Mucosa of descending colon (tissue), 3 donors: ENCODE data around the gene C10orf67. TPM values are rescaled to one million over a fixed set of nuclear protein-coding genes. Genes with fewer than 3 reads are reported as not detected.
"Not testable (repeated sequence)": the region's sequence is repeated elsewhere in the genome, so short reads cannot be mapped to it uniquely, and the experiment has no call there.

Experiments used
- ATAC-seq: fragments of 200-7000 bp; cut with Tn5 transposase; one replicate; pipeline ENCODE4 v1.9.1; 2020; ENCODE audit warnings: mild to moderate bottlenecking, moderate library complexity
- DNase-seq, 3 donors: peaks; one replicate each; pipeline ENCODE4 v3.0.0-alpha.2; 2020
- H3K36me3 ChIP-seq: fragments of 200-600 bp; one replicate; pipeline ENCODE4 v1.8.0; 2021; ENCODE audit warnings: low read depth, mild to moderate bottlenecking
- H3K4me1 ChIP-seq: fragments of 200-600 bp; one replicate; pipeline ENCODE4 v1.8.0; 2021; ENCODE audit warnings: low read depth, mild to moderate bottlenecking
- H3K4me3 ChIP-seq: fragments of 200-600 bp; one replicate; pipeline ENCODE4 v1.8.0; 2021; ENCODE audit warnings: mild to moderate bottlenecking
- H3K9me3 ChIP-seq: fragments of 200-600 bp; one replicate; pipeline ENCODE4 v1.8.0; 2021; ENCODE audit warnings: mild to moderate bottlenecking
- intact Hi-C, 2 donors: fragments of 100-400 bp; cut with DNase I in 1 of 2; cut with micrococcal nuclease in 1 of 2; formaldehyde crosslinking; loops; one replicate each; pipeline versions ENCODE4 v1.11.0 to v1.11.1; 2022; cut with DNase I, micrococcal nuclease
- total RNA-seq, 3 donors: library from RNA; stranded (reverse); fragmentation: NEBNext Ultra II Directional in 2 of 3; extraction: Animal tissue kit (Norgen Biotek cat#: 25700) in 2 of 3; gene quantifications; one replicate each; pipeline versions ENCODE4 v1.2.1 to v1.2.4, GENCODE V29; 2021 to 2023
- TF ChIP-seq, protein P1 (sequence below): fragments of 200-600 bp; IDR thresholded peaks from one replicate; pipeline ENCODE4 v1.8.0; 2022; ENCODE audit warnings: antibody characterized with exemption, mild to moderate bottlenecking
- donor health status: DM: no; HTN: no; CAD: no; lungs with moderate emphysema.
- donor health status: DM: no; HTN: no; CAD: no.
- donor health status: DM: no; HTN: yes; CAD: no.

Gene C10orf67
- total RNA-seq, 3 donors from 2014 or later = not detected

DNA sequence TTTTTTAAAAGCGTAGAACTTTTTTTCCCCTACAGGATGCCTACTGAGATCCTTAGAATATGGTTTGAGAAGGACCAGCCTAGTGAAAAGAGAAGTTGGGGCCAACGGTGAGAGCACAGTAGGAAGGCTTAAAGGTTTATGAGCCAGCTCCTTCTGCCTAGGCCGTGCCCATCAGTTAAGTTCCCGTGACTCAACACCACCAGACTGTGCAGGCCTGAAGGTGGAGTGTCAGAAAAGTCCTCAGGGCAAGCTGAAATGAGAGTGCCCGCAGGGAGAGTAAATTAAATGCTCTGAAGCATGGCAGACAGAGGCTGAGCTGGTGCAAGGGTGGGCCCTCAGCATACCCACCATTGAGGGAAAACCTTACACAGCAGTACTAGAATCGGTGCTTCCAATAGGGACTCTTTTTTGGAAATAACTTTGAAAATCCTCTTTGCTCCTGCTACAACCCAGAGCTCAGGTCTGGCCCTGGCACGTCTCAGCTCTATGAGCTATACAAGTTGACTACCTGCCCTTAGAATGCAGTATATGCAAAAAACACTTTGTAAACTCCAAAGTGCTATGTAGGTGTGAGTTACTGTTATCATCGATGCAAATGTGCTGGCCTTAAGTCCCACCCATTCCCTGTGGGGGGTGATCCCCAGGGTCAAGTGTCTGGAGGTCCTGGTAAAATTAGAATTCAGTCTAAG, 15.2 kb upstream of the C10orf67 start:
- no peak for DNase-seq
- intact Hi-C loops = no loop called here
- no peak for ATAC-seq

DNA sequence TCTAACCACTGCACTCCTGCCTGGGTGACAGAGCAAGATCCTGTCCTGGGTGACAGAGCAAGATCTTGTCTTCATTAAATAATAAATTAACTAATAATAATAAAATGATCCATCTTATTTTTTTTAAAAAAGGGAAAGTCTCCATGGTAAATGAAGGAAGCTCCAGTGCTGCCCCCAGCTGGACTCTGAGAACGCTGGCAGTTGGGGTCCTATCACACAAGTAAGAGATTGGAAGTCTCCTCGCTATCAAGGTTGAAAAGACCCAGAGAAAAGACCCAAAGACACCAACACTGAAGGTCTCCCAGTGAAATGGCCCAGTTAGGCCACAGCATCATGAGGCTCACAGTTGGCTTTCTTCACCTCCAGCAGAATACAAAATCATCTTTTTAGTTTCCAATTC, 13.8 kb upstream of the C10orf67 start:
- H3K4me1 ChIP-seq = no peaks in the 10 kb centered on the region
- no peaks in the 10 kb centered on the region for H3K36me3 ChIP-seq
- DNase-seq (no peak), ATAC-seq (no peak)
- intact Hi-C loops = no loop called here
- TF ChIP-seq, protein P1, sequence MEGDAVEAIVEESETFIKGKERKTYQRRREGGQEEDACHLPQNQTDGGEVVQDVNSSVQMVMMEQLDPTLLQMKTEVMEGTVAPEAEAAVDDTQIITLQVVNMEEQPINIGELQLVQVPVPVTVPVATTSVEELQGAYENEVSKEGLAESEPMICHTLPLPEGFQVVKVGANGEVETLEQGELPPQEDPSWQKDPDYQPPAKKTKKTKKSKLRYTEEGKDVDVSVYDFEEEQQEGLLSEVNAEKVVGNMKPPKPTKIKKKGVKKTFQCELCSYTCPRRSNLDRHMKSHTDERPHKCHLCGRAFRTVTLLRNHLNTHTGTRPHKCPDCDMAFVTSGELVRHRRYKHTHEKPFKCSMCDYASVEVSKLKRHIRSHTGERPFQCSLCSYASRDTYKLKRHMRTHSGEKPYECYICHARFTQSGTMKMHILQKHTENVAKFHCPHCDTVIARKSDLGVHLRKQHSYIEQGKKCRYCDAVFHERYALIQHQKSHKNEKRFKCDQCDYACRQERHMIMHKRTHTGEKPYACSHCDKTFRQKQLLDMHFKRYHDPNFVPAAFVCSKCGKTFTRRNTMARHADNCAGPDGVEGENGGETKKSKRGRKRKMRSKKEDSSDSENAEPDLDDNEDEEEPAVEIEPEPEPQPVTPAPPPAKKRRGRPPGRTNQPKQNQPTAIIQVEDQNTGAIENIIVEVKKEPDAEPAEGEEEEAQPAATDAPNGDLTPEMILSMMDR = no peak
- H3K4me3 ChIP-seq = no peak overlapping the region
- H3K9me3 ChIP-seq = no peaks in the 10 kb centered on the region

More for the DNA sequence above, 15.2 kb upstream of the C10orf67 start:
- Histone ChIP-seq H3K4me1 (no peaks in the 10 kb centered on the region), H3K9me3 (no peaks in the 10 kb centered on the region), H3K4me3 (no peak overlapping the region), H3K36me3 (no peaks in the 10 kb centered on the region)
- TF ChIP-seq, protein P1 = no peak

DNA sequence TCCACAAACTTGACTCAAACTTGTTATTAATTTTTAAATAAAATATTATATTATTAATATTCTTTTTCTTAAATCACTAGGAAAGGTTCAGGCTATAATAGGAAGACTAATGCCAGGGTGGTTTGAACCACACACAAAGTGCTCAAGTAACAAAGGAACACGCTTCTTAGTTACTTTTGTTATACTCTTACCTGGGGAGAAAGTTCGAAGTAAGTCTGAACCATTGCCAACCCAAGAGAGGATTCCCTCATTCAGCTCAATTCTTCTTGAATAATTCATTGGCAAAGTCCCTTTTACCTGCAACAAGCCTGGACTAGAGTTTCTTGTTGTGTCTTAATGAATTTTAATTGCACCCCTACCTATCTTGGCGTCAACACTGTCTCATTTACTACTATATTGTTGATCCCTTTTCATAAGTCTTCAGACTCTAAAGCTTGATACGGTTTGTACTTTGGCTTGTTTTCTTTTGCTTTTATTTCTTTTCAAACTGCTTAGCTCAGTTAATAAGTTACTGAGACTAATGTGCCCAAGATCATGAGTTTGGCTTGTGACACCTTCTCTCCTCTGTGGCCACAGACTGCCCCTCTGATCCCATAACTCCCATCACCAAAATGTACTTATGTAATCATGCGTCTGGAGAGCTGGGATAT, 10.2 kb upstream of the C10orf67 start:
- no peak overlapping the region for H3K4me3 ChIP-seq
- no peaks in the 10 kb centered on the region for H3K9me3 ChIP-seq
- peak in 1 of 3 donors; percentile 12 for DNase-seq
- intact Hi-C loops = no loop called here
- peak; percentile 79 for ATAC-seq
- TF ChIP-seq, protein P1 = no peak
- no peaks in the 10 kb centered on the region for H3K4me1 ChIP-seq
- no peaks in the 10 kb centered on the region for H3K36me3 ChIP-seq

DNA sequence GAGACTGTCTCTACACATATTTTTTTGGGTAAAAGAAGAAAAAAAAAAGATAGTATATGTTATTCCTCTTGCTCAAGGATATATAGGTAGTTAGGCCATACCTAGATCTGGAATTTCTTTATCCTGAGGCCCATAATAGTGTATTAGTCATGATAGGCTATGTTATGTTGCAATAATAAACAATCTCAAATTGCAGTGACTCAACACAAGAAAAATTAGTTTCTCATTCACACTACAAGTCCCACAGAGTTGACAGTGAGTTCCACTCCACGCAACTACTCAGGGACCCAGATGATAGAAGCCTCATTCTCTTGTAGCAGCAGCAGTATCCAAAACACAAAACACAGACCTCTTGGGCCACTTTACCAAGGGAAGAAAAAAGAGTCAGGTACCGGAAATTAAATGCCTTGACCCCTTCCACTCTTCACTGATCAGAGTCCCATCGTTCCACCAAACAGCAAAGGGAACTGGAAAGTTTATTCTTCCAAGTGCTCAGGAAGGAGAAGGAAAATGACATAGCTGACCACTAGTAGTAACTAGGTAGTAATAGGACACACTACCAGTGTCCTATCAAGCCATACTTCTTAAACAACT, 7.4 kb upstream of the C10orf67 start:
- no peaks in the 10 kb centered on the region for H3K4me1 ChIP-seq
- no peak overlapping the region for H3K4me3 ChIP-seq
- intact Hi-C loops = no loop called here
- H3K36me3 ChIP-seq = no peaks in the 10 kb centered on the region
- TF ChIP-seq, protein P1 = no peak
- no peaks in the 10 kb centered on the region for H3K9me3 ChIP-seq
- DNase-seq (no peak), ATAC-seq (peak; percentile 23)

DNA sequence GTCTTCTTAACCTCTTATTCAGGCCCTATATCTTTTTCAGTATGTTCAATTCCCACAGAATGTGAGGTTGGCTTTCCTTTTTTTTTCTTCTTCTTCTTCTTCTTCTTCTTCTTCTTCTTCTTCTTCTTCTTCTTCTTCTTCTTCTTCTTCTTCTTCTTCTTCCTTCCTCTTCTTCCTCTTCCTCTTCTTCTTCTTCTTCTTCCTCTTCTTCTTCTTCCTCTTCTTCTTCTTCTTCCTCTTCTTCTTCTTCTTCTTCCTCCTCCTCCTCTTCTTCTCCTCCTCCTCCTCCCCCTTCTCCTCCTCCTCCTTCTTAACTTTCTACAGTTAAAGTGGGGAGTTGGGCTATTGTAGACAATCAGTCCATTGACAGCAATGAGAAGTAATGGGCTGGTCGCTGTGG, 6.1 kb upstream of the C10orf67 start:
- H3K4me1 ChIP-seq, H3K4me3 ChIP-seq, H3K36me3 ChIP-seq, H3K9me3 ChIP-seq, intact Hi-C loops, ATAC-seq, DNase-seq: not testable (repeated sequence)

DNA sequence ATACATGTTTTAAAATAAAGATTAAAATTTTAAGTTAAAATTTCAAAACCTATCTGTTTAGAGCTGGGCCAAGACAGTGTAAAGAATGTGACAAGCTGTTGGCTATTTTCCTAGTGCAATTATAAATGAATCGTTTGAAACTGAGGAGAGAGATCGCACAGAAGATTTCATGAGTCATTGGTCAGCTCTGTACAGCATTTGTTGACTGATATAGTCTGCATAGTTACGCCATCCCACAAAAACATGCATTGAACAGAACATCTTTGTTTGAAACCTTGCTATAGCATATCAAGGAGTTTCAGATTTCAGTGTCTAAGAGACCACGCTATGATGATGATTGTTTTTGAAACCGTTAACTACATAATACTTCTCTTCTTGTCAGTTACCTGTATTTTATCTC, 1.3 kb upstream of the C10orf67 start:
- Histone ChIP-seq H3K36me3 (no peaks in the 10 kb centered on the region), H3K9me3 (no peaks in the 10 kb centered on the region), H3K4me3 (no peak overlapping the region), H3K4me1 (peaks cover 9% of the 10 kb centered on the region)
- DNase-seq = no peak
- TF ChIP-seq, protein P1 = no peak
- no peak for ATAC-seq
- intact Hi-C loops = no loop called here
